MCF 10A (cell line): Measurements from ENCODE around the gene SPOUT1. TPM values are rescaled to one million over a fixed set of nuclear protein-coding genes. Genes with fewer than 3 reads are reported as not detected.
A peak's percentile ranks its signal among the peaks of the same experiment; 100 is the strongest.

Experiments used
- BruUV-seq: library from RNA; stranded (reverse); fragments of 400-500 nt; replicated peaks from 2 replicates; lab custom pipeline; 2021; lab: Mats Ljungman, UMichigan
- CTCF ChIA-PET: fragments of 300-600 bp; sonication (Branson Sonifier 250); formaldehyde crosslinking; extraction: SDS; loops from one replicate; lab custom pipeline; 2021; ENCODE audit warnings: antibody characterized with exemption, inconsistent platforms; lab: Yijun Ruan, JAX
- POLR2A ChIA-PET: fragments of 300-600, 350-650 bp; sonication (Branson Sonifier 250); formaldehyde crosslinking; extraction: SDS; loops from one replicate; lab custom pipeline; 2020; ENCODE audit warnings: antibody characterized with exemption, inconsistent platforms; lab: Yijun Ruan, JAX
- DNase-seq: peaks from one replicate; pipeline ENCODE4 v3.0.0-alpha.2; 2018; ENCODE audit not compliant: unreplicated experiment
- H3K27ac Mint-ChIP-seq: one replicate; pipeline ENCODE4 v1.8.0; 2022; ENCODE audit warnings: mild to moderate bottlenecking, low read depth, mixed read lengths; ENCODE audit not compliant: unreplicated experiment
- H3K27me3 Mint-ChIP-seq: one replicate; pipeline ENCODE4 v1.8.0; 2022; ENCODE audit warnings: mixed read lengths; ENCODE audit not compliant: insufficient read depth, unreplicated experiment
- H3K36me3 Mint-ChIP-seq: one replicate; pipeline ENCODE4 v1.8.0; 2022; ENCODE audit warnings: mild to moderate bottlenecking, moderate library complexity, mixed read lengths; ENCODE audit not compliant: insufficient read depth, unreplicated experiment
- H3K4me1 Mint-ChIP-seq: one replicate; pipeline ENCODE4 v1.8.0; 2022; ENCODE audit warnings: mixed read lengths; ENCODE audit not compliant: insufficient read depth, unreplicated experiment
- H3K4me3 Mint-ChIP-seq: one replicate; pipeline ENCODE4 v1.8.0; 2022; ENCODE audit warnings: mild to moderate bottlenecking, moderate library complexity, mixed read lengths; ENCODE audit not compliant: unreplicated experiment
- H3K9me3 Mint-ChIP-seq: one replicate; pipeline ENCODE4 v1.8.0; 2022; ENCODE audit warnings: mixed read lengths; ENCODE audit not compliant: unreplicated experiment
- intact Hi-C: fragments of 100-400 bp; cut with micrococcal nuclease; formaldehyde crosslinking; loops from 2 replicates; pipeline ENCODE4 v1.14.1; 2022
- total RNA-seq: library from RNA; stranded (reverse); gene quantifications from 2 replicates; pipeline ENCODE4 v1.2.3, GENCODE V29; 2022
- TF ChIP-seq, protein P1 (sequence below): fragments of 200-600 bp; IDR thresholded peaks from one replicate; pipeline ENCODE4 v1.8.0; 2022; ENCODE audit warnings: antibody characterized with exemption, mild to moderate bottlenecking; ENCODE audit not compliant: unreplicated experiment

The SPOUT1 gene
- total RNA-seq, 1 experiment from 2014 or later, result 32.4 TPM

DNA sequence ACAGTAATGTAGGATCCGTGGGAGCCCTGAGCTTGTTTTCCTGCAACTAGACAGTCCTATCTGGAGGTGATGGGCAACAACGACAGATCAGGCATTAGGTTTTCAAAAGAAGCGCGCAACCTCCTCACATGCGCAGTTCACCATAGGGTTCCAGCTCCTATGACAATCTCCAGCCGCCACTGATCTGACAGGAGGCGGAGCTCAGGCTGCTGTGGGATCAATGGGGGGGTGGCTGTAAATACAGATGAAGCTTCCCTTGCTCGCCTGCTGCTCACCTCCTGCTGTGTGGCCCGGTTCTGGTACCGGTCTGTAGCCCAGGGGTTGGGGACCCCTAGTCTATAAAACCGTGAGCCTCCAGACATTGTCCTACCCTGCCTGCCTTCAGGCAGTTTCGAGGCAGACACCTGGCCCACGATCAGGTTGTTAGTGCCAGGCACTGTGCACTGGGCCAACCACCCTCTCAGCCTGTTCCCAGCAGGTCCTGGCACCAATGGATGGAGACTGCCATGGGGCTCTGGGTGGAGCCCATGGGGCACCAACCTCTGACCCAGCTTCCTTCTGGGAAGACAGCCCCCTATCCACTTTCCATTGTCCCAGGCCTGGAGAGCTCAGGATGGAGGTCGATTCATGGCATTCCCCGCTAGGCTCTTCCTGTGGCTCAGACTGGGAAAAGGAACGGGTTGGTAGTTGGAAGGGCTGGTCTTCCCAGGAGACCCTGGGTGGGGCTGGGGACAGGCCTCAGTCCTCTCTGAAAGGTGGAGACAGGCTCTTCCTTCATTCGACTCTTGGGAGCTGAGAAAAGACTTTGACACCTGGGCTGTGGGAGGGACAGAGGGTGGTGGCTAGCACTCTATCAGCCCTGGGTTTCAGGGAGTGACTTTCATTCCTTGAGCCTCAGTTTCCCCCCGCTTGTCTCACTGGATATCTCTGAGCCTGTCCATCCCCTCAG, 9.6 kb downstream of the SPOUT1 start:
- Mint-ChIP-seq H3K4me1 (no peaks in the 10 kb centered on the region), H3K36me3 (peaks cover 29% of the 10 kb centered on the region), H3K27me3 (no peaks in the 10 kb centered on the region), H3K27ac (no peak overlapping the region), H3K4me3 (peak overlapping the region; percentile 72), H3K9me3 (no peaks in the 10 kb centered on the region)
- CTCF ChIA-PET, result interaction anchor here (0.5 to 2.8 kb wide), 10 partner anchors 10 to 323 kb away, joined by 3 to 18 read pairs (median 4); partner anchors contain the start of gene SPOUT1
- intact Hi-C loops, result loop anchor here (10.0 kb wide), 1 partner anchor 185 kb away; no protein-coding TSS in a partner anchor
- BruUV-seq, result TSS peak; percentile 32
- TF ChIP-seq, protein P1, sequence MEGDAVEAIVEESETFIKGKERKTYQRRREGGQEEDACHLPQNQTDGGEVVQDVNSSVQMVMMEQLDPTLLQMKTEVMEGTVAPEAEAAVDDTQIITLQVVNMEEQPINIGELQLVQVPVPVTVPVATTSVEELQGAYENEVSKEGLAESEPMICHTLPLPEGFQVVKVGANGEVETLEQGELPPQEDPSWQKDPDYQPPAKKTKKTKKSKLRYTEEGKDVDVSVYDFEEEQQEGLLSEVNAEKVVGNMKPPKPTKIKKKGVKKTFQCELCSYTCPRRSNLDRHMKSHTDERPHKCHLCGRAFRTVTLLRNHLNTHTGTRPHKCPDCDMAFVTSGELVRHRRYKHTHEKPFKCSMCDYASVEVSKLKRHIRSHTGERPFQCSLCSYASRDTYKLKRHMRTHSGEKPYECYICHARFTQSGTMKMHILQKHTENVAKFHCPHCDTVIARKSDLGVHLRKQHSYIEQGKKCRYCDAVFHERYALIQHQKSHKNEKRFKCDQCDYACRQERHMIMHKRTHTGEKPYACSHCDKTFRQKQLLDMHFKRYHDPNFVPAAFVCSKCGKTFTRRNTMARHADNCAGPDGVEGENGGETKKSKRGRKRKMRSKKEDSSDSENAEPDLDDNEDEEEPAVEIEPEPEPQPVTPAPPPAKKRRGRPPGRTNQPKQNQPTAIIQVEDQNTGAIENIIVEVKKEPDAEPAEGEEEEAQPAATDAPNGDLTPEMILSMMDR, result no peak
- DNase-seq, result no peak
- POLR2A ChIA-PET, result interaction anchor here (0.5 to 4.0 kb wide), 7 partner anchors 8 to 448 kb away, joined by 3 to 39 read pairs (median 6); partner anchors contain the start of genes SPOUT1 and ZDHHC12

DNA sequence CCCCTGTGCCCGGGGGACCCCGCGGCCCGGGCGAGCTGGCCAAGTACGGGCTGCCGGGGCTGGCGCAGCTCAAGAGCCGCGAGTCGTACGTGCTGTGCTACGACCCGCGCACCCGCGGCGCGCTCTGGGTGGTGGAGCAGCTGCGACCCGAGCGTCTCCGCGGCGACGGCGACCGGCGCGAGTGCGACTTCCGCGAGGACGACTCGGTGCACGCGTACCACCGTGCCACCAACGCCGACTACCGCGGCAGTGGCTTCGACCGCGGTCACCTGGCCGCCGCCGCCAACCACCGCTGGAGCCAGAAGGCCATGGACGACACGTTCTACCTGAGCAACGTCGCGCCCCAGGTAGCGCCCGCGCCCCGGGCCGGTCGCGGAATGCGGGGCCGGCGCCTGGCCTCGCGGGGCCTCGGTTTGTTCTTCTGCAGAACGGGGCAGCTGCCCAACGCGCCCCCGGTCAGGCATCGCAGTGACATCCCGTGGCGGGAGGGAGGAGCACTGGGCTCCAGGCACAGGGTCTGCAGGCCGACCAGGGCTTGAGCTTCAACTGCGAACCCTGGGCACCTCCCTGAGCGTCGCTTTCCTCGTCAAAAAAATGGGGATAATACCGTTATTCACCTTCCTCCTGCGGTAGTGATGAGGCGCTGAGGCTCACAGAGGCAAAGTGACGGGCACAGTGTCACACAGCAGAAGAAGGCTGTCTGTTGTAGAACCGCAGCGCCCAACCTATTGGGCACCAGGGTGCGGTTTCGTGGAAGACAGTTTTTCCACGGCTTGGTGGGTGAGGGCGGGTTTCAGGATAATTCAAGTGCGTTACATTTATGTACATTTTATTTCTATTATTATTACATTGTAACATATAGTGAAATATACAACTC, 10.5 kb downstream of the SPOUT1 start:
- intact Hi-C loops, result loop anchor here (1.0 to 10.0 kb wide), 2 partner anchors 86 to 184 kb away; no protein-coding TSS in a partner anchor
- H3K27ac Mint-ChIP-seq, result no peak overlapping the region
- peak overlapping the region; percentile 72 for H3K4me3 Mint-ChIP-seq
- H3K27me3 Mint-ChIP-seq, result no peaks in the 10 kb centered on the region
- no TSS peak for BruUV-seq
- H3K9me3 Mint-ChIP-seq, result no peaks in the 10 kb centered on the region
- peak; percentile 13 for DNase-seq
- TF ChIP-seq, protein P1, result no peak
- H3K4me1 Mint-ChIP-seq, result no peaks in the 10 kb centered on the region
- peaks cover 25% of the 10 kb centered on the region for H3K36me3 Mint-ChIP-seq
- POLR2A ChIA-PET, result interaction anchor here (0.5 to 4.0 kb wide), 17 partner anchors 9 to 543 kb away, joined by 3 to 39 read pairs (median 4); partner anchors contain the start of genes GOLGA2, SPOUT1, SPTAN1 and SWI5
- CTCF ChIA-PET, result interaction anchor here (0.5 to 2.8 kb wide), 14 partner anchors 11 to 1091 kb away, joined by 3 to 18 read pairs (median 4); partner anchors contain the start of gene SPOUT1

DNA sequence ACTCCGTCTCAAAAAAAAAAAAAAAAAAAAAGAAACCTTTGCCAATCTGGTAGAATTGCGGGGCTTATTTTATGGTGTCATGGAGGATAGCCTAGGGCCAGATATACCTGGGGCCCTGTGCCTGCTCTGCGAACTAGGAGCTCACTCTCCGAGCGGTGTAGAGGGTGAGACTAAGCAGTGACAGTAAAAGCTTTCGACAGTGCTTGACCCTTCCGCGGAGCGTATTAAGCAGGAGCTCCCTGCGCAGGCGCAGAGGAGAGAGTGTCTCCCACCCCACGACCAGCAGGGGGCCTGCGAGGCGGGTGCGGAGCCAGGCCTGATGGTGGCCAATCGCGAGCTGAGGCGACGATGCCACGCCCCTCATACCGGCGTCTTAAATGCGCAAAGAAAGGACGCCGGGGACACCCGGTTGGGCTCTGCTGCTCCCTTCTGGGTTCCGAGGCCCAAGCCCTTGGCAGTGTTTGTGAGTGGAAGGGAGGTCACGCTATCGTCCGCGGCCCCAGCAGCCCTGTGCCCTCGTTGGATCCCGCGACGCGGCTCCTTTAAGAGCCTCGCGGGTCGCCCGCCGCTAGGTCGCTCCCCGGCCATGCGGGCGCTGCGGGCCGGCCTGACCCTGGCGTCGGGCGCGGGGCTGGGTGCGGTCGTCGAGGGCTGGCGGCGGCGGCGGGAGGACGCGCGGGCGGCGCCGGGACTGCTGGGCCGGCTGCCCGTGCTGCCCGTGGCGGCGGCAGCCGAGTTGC, 11.3 kb downstream of the SPOUT1 start, which contains the start of gene ENDOG:
TSS of gene ENDOG (plus strand) at position 402 of the 740 bp plus-strand sequence. CDS start at position 587, 185 bp downstream.
- Mint-ChIP-seq H3K4me1 (no peaks in the 10 kb centered on the region), H3K27ac (no peak within 1 kb of the TSS), H3K27me3 (no peaks in the 10 kb centered on the region), H3K4me3 (peak within 1 kb of the TSS; percentile 72), H3K9me3 (no peaks in the 10 kb centered on the region), H3K36me3 (peaks cover 24% of the 10 kb centered on the region)
- TF ChIP-seq, protein P1, result peak; percentile 94
- no TSS peak for BruUV-seq
- CTCF ChIA-PET, result interaction anchor here (0.5 to 2.8 kb wide), 24 partner anchors 9 to 1789 kb away, joined by 3 to 18 read pairs (median 4); partner anchors contain the start of gene SPOUT1
- intact Hi-C loops, result loop anchor here (1.0 to 10.0 kb wide), 2 partner anchors 85 to 183 kb away; no protein-coding TSS in a partner anchor
- DNase-seq, result peak; percentile 97
- POLR2A ChIA-PET, result interaction anchor here (0.6 to 4.0 kb wide), 32 partner anchors 9 to 1061 kb away, joined by 3 to 39 read pairs (median 4); partner anchors contain the start of genes GOLGA2, SPOUT1, SPTAN1 and SWI5
